H1 (cell line): ENCODE results near the gene SLAMF6. TPM values are rescaled to one million over a fixed set of nuclear protein-coding genes. Genes with fewer than 3 reads are reported as not detected.

Experiments
- CTCF ChIA-PET: fragments of 300-600 bp; sonication (Branson Sonifier 250); formaldehyde crosslinking; loops from one replicate; lab custom pipeline; 2021; ENCODE audit not compliant: partially characterized antibody; lab: Charles Lee
- POLR2A ChIA-PET: fragments of 300-600 bp; sonication (Branson Sonifier 250); formaldehyde crosslinking; loops from one replicate; lab custom pipeline; 2021; ENCODE audit warnings: inconsistent platforms; ENCODE audit not compliant: partially characterized antibody; lab: Charles Lee
- DNase-seq, 2 experiments: peaks; one replicate each; pipeline versions ENCODE4 v3.0.0 to v3.0.0-alpha.2; 2010 to 2022; ENCODE audit warnings: low spot score in 2 of 2, low read depth in 1 of 2, mixed read lengths in 1 of 2
- FAIRE-seq: peaks from 2 replicates; lab custom pipeline; 2011; peaks lifted over from hg19 to GRCh38; lab: Jason Lieb, UNC
- H2AFZ ChIP-seq: 2 replicates; pipeline ENCODE4 v1.8.1; 2012; ENCODE audit warnings: low read length, inconsistent platforms
- H2AK5ac ChIP-seq: 2 replicates; pipeline ENCODE4 v1.6.1; 2013; ENCODE audit warnings: low read depth, low read length
- H2BK120ac ChIP-seq: replicated peaks from 2 replicates; pipeline ENCODE3; 2013; ENCODE audit warnings: low read depth, low read length, inconsistent platforms
- H2BK12ac ChIP-seq: 2 replicates; pipeline ENCODE4 v1.6.1; 2013; ENCODE audit warnings: low read depth, low read length
- H2BK15ac ChIP-seq: 2 replicates; pipeline ENCODE4 v1.6.1; 2013; ENCODE audit warnings: low read length
- H2BK20ac ChIP-seq: 2 replicates; pipeline ENCODE4 v1.6.1; 2013; ENCODE audit warnings: low read length
- H2BK5ac ChIP-seq: 2 replicates; pipeline ENCODE4 v1.6.1; 2013; ENCODE audit warnings: low read depth, low read length
- H3K14ac ChIP-seq: 2 replicates; pipeline ENCODE4 v1.6.1; 2013; ENCODE audit warnings: inconsistent platforms; ENCODE audit not compliant: insufficient read length
- H3K18ac ChIP-seq: 2 replicates; pipeline ENCODE4 v1.6.1; 2013; ENCODE audit warnings: low read length; ENCODE audit errors: extremely low read depth
- H3K23ac ChIP-seq: 2 replicates; pipeline ENCODE4 v1.6.1; 2013; ENCODE audit warnings: inconsistent platforms; ENCODE audit not compliant: insufficient read length
- H3K23me2 ChIP-seq: 2 replicates; pipeline ENCODE4 v1.6.1; 2013; ENCODE audit warnings: low read depth, low read length
- H3K27ac ChIP-seq: 2 replicates; pipeline ENCODE4 v1.6.1; 2011; ENCODE audit warnings: low read depth, low read length, inconsistent platforms
- H3K27me3 ChIP-seq, 4 experiments: replicated peaks in 1 of 4; 1 replicate in 1 of 4; 2 replicates in 3 of 4; pipeline versions ENCODE4 v1.6.1 to v1.8.1; 2011 to 2013; ENCODE audit warnings: low read length in 3 of 4, mild to moderate bottlenecking in 3 of 4, inconsistent platforms in 2 of 4, mixed read lengths in 2 of 4, moderate library complexity in 1 of 4; ENCODE audit not compliant: control insufficient read depth in 3 of 4, insufficient read depth in 3 of 4; ENCODE audit errors: extremely low read depth in 1 of 4
- H3K36me3 ChIP-seq, 4 experiments: 2 replicates each; pipeline versions ENCODE4 v1.6.1 to v1.8.1; 2011 to 2013; ENCODE audit warnings: mild to moderate bottlenecking in 4 of 4, low read length in 3 of 4, moderate library complexity in 2 of 4, control low read depth in 1 of 4, inconsistent platforms in 1 of 4; ENCODE audit not compliant: insufficient read depth in 4 of 4, control insufficient read depth in 2 of 4
- H3K4ac ChIP-seq: replicated peaks from 2 replicates; pipeline ENCODE3; 2013; ENCODE audit warnings: low read length, low read depth, mixed read lengths, inconsistent platforms; ENCODE audit not compliant: insufficient read length
- H3K4me1 ChIP-seq, 4 experiments: replicated peaks in 1 of 4; 1 replicate in 1 of 4; 2 replicates in 3 of 4; pipeline versions ENCODE4 v1.6.1 to v1.8.1; 2011 to 2013; ENCODE audit warnings: low read length in 3 of 4, inconsistent platforms in 2 of 4, mixed read lengths in 1 of 4; ENCODE audit not compliant: insufficient read depth in 4 of 4, control insufficient read depth in 3 of 4
- H3K4me2 ChIP-seq, 2 experiments: 2 replicates each; pipeline versions ENCODE4 v1.6.1 to v1.8.1; 2011 to 2013; ENCODE audit warnings: low read depth in 2 of 2, low read length in 2 of 2, control low read depth in 1 of 2, inconsistent platforms in 1 of 2, mild to moderate bottlenecking in 1 of 2; ENCODE audit not compliant: insufficient read depth in 1 of 2
- H3K4me3 ChIP-seq, 4 experiments: fragments of 200-600, 300-600 bp in 1 of 4; sonication (generic), shearing (Covaris generic), sonication (Bioruptor Twin) in 1 of 4; 2 replicates each; pipeline versions ENCODE4 v1.5.1 to v1.8.1; 2011 to 2016; ENCODE audit warnings: low read length in 4 of 4, low read depth in 3 of 4, control low read depth in 2 of 4, inconsistent platforms in 2 of 4, mild to moderate bottlenecking in 2 of 4, mixed read lengths in 1 of 4, moderate library complexity in 1 of 4; ENCODE audit not compliant: insufficient read depth in 2 of 4; ENCODE audit errors: extremely low read depth in 1 of 4
- H3K56ac ChIP-seq: replicated peaks from 2 replicates; pipeline ENCODE3; 2013; ENCODE audit warnings: low read depth, mild to moderate bottlenecking, mixed read lengths, low read length, inconsistent platforms; ENCODE audit not compliant: insufficient read length
- H3K79me1 ChIP-seq: 2 replicates; pipeline ENCODE4 v1.6.1; 2013; ENCODE audit warnings: low read depth, low read length, control low read depth
- H3K79me2 ChIP-seq, 2 experiments: 2 replicates each; pipeline versions ENCODE4 v1.6.1 to v1.8.1; 2012 to 2013; ENCODE audit warnings: low read length in 2 of 2, mild to moderate bottlenecking in 2 of 2, inconsistent platforms in 1 of 2; ENCODE audit not compliant: insufficient read depth in 2 of 2, control insufficient read depth in 1 of 2
- H3K9ac ChIP-seq, 4 experiments: replicated peaks in 1 of 4; 1 replicate in 1 of 4; 2 replicates in 3 of 4; pipeline versions ENCODE4 v1.6.1 to v1.8.1; 2011 to 2013; ENCODE audit warnings: low read depth in 3 of 4, low read length in 3 of 4, control low read depth in 2 of 4, mild to moderate bottlenecking in 2 of 4, moderate library complexity in 2 of 4, inconsistent platforms in 1 of 4; ENCODE audit errors: extremely low read depth in 1 of 4
- H3K9me3 ChIP-seq, 2 experiments: 2 replicates each; pipeline versions ENCODE4 v1.6.1 to v1.8.1; 2012 to 2013; ENCODE audit warnings: mild to moderate bottlenecking in 2 of 2, moderate library complexity in 2 of 2, control low read depth in 1 of 2, inconsistent platforms in 1 of 2, low read depth in 1 of 2, low read length in 1 of 2, mixed read lengths in 1 of 2; ENCODE audit not compliant: insufficient read depth in 2 of 2
- H4K20me1 ChIP-seq, 2 experiments: replicated peaks in 1 of 2; 2 replicates each; pipeline versions ENCODE3 to v1.8.1; 2011 to 2013; ENCODE audit warnings: inconsistent platforms in 2 of 2, low read length in 2 of 2, mild to moderate bottlenecking in 1 of 2; ENCODE audit not compliant: insufficient read depth in 2 of 2, control insufficient read depth in 1 of 2
- H4K5ac ChIP-seq: 2 replicates; pipeline ENCODE4 v1.6.1; 2013; ENCODE audit warnings: low read length, low read depth, mixed read lengths, inconsistent platforms; ENCODE audit not compliant: insufficient read length
- H4K8ac ChIP-seq: 2 replicates; pipeline ENCODE4 v1.8.0; 2013; ENCODE audit warnings: mild to moderate bottlenecking, moderate library complexity, low read length, inconsistent platforms; ENCODE audit not compliant: insufficient read depth; ENCODE audit errors: extremely low read depth
- H4K91ac ChIP-seq: replicated peaks from 2 replicates; pipeline ENCODE3; 2013; ENCODE audit warnings: low read length, mixed read lengths, inconsistent platforms; ENCODE audit not compliant: insufficient read length
- PHF8 ChIP-seq: fragments of 200-600 bp; sonication (generic); conservative IDR thresholded peaks from 2 replicates; pipeline ENCODE4 v1.7.1; 2012; ENCODE audit warnings: low read depth, mild to moderate bottlenecking, inconsistent platforms, low read length, moderate library complexity
- RXRA ChIP-seq: IDR thresholded peaks from 2 replicates; pipeline ENCODE4 v1.6.1; 2011; ENCODE audit warnings: low read depth, mild to moderate bottlenecking, low read length, moderate library complexity; ENCODE audit not compliant: insufficient read depth
- SP4 ChIP-seq: IDR thresholded peaks from 2 replicates; pipeline ENCODE4 v1.6.1; 2012; ENCODE audit warnings: low read length, inconsistent platforms
- TAF7 ChIP-seq: optimal IDR thresholded peaks from 2 replicates; pipeline ENCODE3; 2011; ENCODE audit warnings: low read depth, mild to moderate bottlenecking, inconsistent platforms, low read length, moderate library complexity, borderline replicate concordance
- WGBS, 2 experiments: shearing (Covaris generic) in 1 of 2; methylation state at CpG; one replicate each; pipeline versions ENCODE4 v1.1.6 to v1.1.7; 2013 to 2015; ENCODE audit warnings: low lambda C conversion rate in 2 of 2, mixed read lengths in 2 of 2, inconsistent platforms in 1 of 2, low coverage in 1 of 2, missing lambda C conversion rate in 1 of 2; ENCODE audit not compliant: insufficient replicate concordance in 2 of 2, insufficient coverage in 1 of 2, insufficient read length in 1 of 2; ENCODE audit errors: extremely low coverage in 1 of 2, missing lambda C conversion rate in 1 of 2; 5-methylcytosine and 5-hydroxymethylcytosine counted together
- polyA plus RNA-seq, 7 experiments: library from polyadenylated mRNA; depleted of rRNA in 3 of 7; stranded (reverse) in 5 of 7; unstranded in 2 of 7; fragments of >200 nt in 5 of 7; fragments of 200-250 nt in 2 of 7; gene quantifications; 1 replicate in 5 of 7; 2 replicates in 1 of 7; 4 replicates in 1 of 7; pipeline versions ENCODE4 v1.2.1 to v1.2.3, GENCODE V29; 2011 to 2013; ENCODE audit warnings: missing spikeins in 2 of 7, mixed read lengths in 2 of 7
- total RNA-seq: library from RNA; stranded (reverse); fragmentation: NEBNext Ultra II Directional; extraction: Animal tissue kit (Norgen Biotek cat#: 25700); gene quantifications from 2 replicates; pipeline ENCODE4 v1.2.1, GENCODE V29; 2021
- TF ChIP-seq, protein P1 (sequence below), 3 experiments: IDR thresholded peaks; 1 replicate in 2 of 3; 2 replicates in 1 of 3; pipeline versions ENCODE4 v1.5.1 to v1.6.1; 2011; ENCODE audit warnings: low read length in 3 of 3, mild to moderate bottlenecking in 3 of 3, inconsistent platforms in 2 of 3, low read depth in 1 of 3, moderate library complexity in 1 of 3; ENCODE audit not compliant: insufficient read depth in 1 of 3; ENCODE audit errors: control extremely low read depth in 1 of 3
- TF ChIP-seq, protein P2 (sequence below): IDR thresholded peaks from 2 replicates; pipeline ENCODE4 v1.6.1; 2011; ENCODE audit warnings: low read length, improper control_type of control experiment

SLAMF6 gene
- total and polyA plus RNA-seq, 2 of the 8 experiments (the other 6 are each of a cell fraction or from before 2014, with no cell fraction given) = not detected

DNA sequence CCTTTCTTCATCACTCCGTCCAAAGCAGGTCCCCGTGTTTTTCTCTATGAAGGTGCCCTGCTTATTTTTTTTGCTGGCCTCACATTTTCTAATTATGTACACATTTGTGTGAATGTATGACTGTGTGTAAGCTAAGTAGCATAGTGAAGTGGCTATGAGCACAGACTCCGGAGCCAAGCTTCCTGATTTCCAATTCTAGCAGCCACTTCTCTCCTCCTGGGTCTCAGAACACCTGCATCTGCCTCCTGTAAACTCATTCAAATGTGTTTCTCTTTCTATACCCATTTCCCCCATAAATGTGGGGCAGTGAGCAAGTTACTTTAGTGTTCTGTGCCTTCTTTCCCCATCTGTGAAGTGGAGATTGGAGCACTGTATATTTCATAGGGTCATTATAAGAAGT is 2.1 kb downstream of the SLAMF6 start:
- WGBS, 2 experiments = 80% methylated on average over 3 of the region's 3 CpGs; no CpG with 5 or more reads in 1 of the 2 experiments
- H4K8ac ChIP-seq = no peak overlapping the region
- H3K4me1 ChIP-seq = peaks cover 3 to 6% (median 5%) of the 10 kb centered on the region in 4 experiments; a peak in 5 of 7 replicates
- no peak overlapping the region for H2BK12ac ChIP-seq
- H3K9me3 ChIP-seq = 0 out of 4 replicates have a peak, but pooled peaks cover 0 to 2% of the 10 kb centered on the region in 2 experiments
- H2BK15ac ChIP-seq = no peak overlapping the region
- H4K5ac ChIP-seq = no peak overlapping the region
- H3K18ac ChIP-seq = no peak overlapping the region; the same call in 1 of the 2 replicates
- TF ChIP-seq, protein P1, sequence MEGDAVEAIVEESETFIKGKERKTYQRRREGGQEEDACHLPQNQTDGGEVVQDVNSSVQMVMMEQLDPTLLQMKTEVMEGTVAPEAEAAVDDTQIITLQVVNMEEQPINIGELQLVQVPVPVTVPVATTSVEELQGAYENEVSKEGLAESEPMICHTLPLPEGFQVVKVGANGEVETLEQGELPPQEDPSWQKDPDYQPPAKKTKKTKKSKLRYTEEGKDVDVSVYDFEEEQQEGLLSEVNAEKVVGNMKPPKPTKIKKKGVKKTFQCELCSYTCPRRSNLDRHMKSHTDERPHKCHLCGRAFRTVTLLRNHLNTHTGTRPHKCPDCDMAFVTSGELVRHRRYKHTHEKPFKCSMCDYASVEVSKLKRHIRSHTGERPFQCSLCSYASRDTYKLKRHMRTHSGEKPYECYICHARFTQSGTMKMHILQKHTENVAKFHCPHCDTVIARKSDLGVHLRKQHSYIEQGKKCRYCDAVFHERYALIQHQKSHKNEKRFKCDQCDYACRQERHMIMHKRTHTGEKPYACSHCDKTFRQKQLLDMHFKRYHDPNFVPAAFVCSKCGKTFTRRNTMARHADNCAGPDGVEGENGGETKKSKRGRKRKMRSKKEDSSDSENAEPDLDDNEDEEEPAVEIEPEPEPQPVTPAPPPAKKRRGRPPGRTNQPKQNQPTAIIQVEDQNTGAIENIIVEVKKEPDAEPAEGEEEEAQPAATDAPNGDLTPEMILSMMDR (IDR thresholded peaks at IDR 0.05; ENCODE audit: control extremely low read depth in 1 of 3, insufficient read depth in 1 of 3, low read depth in 1 of 3, low read length in 3 of 3) = no peak
- TF ChIP-seq PHF8 (no peak), TAF7 (no peak), SP4 (no peak), RXRA (no peak)
- TF ChIP-seq, protein P2, sequence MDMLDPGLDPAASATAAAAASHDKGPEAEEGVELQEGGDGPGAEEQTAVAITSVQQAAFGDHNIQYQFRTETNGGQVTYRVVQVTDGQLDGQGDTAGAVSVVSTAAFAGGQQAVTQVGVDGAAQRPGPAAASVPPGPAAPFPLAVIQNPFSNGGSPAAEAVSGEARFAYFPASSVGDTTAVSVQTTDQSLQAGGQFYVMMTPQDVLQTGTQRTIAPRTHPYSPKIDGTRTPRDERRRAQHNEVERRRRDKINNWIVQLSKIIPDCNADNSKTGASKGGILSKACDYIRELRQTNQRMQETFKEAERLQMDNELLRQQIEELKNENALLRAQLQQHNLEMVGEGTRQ = no peak
- no peak overlapping the region for H2AFZ ChIP-seq
- H3K9ac ChIP-seq = no peak overlapping the region
- H3K36me3 ChIP-seq = no peaks in the 10 kb centered on the region
- H3K79me1 ChIP-seq = no peaks in the 10 kb centered on the region
- no peak overlapping the region for H2BK20ac ChIP-seq
- H3K23ac ChIP-seq = no peak overlapping the region
- no peak overlapping the region for H4K91ac ChIP-seq
- no peak overlapping the region for H2BK5ac ChIP-seq
- H3K56ac ChIP-seq = no peak overlapping the region
- H3K4ac ChIP-seq = no peak overlapping the region
- FAIRE-seq (no peak), DNase-seq (no peak)
- H3K4me2 ChIP-seq = no peak overlapping the region
- no peak overlapping the region for H3K14ac ChIP-seq
- ChIA-PET POLR2A (no interaction called here), CTCF (no interaction called here)
- no peak overlapping the region for H3K4me3 ChIP-seq
- H2BK120ac ChIP-seq = no peak overlapping the region
- H3K27ac ChIP-seq = no peak overlapping the region
- H4K20me1 ChIP-seq = no peaks in the 10 kb centered on the region
- H3K79me2 ChIP-seq = no peaks in the 10 kb centered on the region
- no peaks in the 10 kb centered on the region for H3K27me3 ChIP-seq
- no peak overlapping the region for H2AK5ac ChIP-seq
- H3K23me2 ChIP-seq = no peaks in the 10 kb centered on the region
